GM20431 (cell line): ENCODE measurements around the gene PWWP2B.
"Not testable (repeated sequence)": the region's sequence is repeated elsewhere in the genome, so short reads cannot be mapped to it uniquely, and the experiment has no call there.

ENCODE experiments used
- in situ Hi-C: fragments of 300-500 bp; cut with MseI, MboI; formaldehyde crosslinking; loops from one replicate; pipeline ENCODE4 v1.15.0; 2020; ENCODE audit warnings: low sequenced_read_pairs; ENCODE audit not compliant: unreplicated experiment

PWWP2B gene

DNA sequence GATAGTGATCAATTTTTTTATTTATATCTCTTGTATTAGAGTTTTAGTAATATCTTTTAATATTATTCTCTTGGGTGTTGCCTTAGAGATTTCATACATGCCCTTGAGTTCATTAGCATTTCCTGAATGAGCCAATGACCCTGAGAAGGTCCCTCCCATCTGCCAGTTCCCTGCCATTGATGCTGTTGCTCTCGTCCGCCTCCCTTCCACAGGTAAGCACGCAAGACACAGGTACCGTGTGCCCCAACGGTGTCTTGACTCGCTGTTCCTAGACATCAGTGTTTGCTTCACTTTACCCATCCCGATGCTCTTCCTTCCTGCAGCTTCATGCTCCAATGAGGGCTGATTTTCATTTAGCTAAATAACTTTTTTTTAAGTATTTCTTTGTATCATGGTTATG, 19.7 kb upstream of the PWWP2B start:
- in situ Hi-C loops: no loop called here

DNA sequence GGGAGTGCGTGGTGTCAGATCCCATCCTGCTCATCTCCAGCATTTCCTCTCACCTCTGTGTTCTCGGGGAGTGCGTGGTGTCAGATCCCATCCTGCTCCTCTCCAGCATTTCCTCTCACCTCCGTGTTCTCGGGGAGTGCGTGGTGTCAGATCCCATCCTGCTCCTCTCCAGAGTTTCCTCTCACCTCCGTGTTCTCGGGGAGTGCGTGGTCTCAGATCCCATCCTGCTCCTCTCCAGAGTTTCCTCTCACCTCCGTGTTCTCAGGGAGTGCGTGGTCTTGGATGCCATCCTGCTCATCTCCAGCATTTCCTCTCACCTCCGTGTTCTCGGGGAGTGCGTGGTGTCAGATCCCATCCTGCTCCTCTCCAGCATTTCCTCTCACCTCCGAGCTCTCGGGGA, 18.0 kb upstream of the PWWP2B start:
- in situ Hi-C loops: not testable (repeated sequence)

DNA sequence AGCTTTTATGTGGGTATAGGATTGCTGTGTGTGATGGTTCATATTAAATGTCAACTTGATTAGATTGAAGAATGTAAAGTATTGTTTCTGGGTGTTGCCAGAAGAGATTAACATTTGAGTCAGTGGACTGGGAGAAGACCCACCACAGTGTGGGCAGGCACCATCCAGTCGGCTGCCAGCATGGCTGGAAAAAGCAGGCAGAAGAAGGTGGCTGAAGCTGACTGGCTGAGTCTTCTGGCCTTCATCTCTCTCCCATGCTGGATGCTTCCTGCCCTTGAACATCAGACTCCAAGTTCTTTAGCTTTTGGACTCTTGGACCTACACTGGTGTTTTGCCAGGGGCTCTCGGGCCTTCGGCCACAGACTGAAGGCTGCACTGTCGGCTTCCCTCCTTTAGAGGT, 16.0 kb upstream of the PWWP2B start:
- in situ Hi-C loops: not testable (repeated sequence)

DNA sequence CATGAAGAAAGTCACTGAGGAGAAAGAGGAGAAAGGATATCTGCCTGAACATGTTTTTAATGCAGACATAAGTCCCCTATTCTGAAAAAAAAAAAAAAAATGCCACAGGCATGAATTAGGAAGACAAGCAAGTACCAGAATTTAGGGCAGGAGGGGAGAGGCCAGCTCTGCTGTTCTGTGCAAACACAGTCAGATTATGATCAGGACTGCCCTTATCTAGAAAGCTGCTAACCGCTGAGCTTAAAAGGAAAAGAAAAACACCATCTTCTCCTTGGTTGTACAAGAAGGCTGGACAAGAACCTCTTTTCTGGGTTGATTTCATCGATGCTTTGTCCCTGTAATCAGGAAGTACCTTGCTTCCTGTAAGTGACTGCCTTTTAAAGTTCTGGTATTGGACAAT, 15.3 kb upstream of the PWWP2B start:
- in situ Hi-C loops: no loop called here

DNA sequence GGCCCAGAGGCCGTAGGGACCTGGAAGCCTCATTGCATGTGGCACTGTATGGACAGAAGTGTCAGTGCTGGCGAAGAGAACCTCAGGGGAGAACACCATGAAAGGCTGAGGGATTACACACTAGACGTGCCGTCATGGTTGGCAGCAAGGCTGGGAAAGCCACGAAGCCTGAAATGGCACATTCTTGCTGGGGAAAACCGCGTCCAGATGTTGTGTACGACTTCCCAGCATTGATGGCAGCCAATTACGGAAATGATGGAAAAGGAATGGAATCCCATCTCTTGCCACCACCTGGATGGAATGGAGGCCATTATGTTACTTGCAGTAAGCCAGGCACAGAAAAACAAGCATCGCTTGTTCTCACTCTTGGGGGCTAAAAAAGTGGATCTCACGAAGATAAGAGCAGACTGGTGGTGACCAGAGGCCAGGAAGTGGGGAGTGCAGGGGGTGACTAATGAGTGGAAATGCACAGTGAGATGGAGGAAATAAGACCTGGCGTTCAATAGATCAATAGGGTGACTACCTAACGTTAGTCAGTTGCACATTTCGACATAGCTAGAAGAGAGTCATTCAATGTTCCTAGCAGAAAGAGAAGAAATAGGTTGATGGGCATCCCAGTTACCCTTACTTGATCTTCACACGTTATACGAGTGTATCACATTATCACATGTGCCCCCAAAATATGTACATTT, 14.6 kb upstream of the PWWP2B start:
- in situ Hi-C loops: no loop called here

DNA sequence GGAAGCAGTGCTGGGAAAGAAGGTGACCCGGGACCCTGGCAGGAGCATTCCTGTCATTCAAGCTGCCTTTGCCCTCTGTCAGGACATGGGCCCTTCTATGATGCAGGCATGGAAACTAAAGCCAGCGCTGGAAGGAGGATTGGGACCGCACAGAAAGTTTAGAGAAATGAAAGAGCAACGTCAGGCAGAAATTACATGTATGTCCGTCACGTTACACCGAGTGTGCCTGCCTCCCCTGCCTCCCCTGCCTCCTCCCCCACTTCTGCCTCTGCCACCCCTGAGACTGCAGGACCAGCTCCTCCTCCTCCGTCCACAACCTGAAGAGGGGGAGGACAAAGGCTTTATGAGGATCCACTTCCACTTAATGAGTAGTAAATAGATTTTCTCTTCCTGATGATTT, 13.9 kb upstream of the PWWP2B start:
- in situ Hi-C loops: no loop called here

DNA sequence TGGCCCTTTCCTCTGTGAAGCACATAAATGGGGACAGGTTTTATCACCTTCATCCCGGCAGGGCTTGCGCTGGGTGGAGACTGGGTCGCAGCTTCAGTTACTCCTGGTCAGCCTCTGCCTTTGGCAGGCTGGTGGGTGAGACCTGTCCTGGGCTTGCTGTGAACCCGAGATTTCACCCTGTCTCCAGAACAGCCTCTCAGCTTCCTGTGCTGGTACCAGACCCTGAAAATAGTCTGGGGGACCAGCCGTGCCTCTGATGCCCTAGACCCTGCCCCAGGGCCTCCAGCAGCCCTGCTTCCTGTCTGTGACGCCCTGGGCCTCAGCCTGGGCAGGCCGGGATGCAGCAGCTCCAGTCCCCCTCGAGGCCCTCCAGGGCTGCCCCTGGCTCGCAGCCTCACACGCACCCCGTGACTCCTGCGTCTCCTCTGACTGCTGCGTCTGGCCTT, 13.2 kb upstream of the PWWP2B start:
- in situ Hi-C loops: no loop called here

DNA sequence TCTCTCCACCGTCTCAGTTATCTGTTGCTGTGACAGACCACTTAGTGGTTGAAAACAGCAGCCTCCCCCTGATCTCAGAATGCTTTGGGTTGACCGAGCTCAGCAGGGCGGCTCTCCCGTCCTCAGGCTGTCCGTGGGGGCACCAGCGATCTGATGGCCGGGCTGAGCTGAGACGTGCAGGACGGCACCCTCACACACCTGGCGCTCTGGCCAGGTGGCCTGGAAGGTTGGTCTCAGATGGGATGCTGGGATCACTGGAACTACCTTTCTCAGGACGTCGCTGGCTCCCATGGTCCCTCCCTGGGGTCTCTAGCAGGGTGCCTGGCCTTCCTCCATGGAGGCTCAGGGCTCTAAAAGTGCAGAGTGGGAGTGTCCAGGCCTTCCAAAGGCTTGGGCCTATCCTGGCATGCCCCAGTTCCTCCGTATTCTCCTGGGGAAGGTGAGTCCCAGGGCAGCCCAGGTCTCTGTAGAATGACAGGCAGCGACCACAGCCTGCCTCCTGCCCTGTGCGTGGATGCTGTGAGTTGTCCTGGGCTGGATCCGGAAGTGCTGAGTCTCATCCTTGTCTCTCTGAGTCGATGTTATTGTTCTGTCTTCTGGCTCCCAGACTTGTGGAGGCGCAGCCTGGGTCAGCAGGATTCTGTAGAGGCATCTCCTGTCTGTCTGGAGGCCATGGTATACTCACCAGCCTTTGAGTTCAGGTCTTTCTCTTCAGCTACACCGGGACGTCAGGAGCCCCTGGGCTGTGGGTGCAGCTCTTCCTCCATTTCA, 12.2 kb upstream of the PWWP2B start:
- in situ Hi-C loops: no loop called here

DNA sequence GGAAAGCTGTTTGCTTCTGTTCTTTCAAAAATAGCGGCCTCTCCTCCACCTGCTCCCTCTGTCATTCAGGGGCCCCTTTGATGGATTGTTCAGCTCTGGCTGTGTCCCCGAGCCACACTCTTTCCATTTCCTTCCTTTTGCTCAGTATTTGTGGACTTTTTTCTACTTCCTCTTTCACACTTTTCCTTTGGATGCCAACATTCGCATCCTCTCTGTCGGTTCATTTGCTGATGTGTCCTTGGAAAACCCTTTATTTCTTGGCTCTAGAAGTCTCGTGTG, 11.7 kb upstream of the PWWP2B start:
- in situ Hi-C loops: no loop called here

DNA sequence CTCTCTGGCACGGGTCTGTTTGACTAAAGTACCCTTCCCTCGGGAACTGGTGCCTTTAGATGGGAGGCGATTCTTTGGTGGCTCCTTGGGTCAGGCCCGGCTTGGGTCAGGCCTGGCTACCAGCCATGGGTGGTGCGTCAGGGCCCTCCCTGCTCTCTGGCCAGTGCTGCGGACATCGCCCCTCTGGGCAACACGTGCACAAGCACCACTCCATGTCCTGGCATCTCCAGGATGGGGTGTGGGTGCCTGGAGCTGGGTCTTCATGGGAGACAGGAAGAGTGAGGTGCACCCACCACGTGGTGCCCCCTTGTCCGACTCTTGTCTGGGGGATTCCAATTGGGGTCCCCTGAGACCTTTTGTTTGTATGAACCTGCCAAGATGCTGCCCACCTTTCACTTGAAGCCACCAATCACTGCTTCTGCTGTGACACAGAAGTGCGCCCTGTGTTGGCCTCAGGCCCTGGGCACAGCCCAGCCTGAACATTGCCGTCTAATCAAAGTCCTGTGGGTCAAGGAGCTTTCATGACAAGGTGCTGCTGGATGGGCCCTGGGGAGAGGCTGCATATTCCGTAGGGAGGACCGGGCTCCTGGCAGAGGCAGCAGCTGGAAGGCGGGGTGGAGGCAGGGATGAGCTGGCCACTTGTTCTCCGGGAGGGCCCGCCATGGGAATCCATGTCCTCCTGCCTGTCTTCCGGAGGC, 11.1 kb upstream of the PWWP2B start:
- in situ Hi-C loops: no loop called here

DNA sequence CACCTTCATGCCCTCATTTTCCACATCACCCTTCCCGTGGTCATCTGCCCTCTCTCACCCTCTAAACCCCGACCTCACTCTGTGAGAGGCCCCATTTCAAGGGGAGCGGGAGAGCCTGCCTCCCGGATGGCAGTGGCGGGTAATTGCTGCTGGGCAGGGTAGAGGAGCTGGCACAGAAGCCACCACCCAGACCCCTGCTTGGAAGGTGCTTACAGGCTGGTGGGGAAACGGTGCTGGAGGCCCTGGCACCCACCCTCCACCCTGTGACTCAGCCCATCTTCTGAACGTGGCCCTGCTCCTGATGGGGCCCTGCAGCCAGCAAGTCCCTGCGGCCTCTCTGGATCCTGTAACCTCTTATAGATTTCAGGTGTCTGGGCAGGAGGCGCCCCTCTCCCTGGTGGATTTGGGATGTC, 10.6 kb upstream of the PWWP2B start:
- in situ Hi-C loops: no loop called here

DNA sequence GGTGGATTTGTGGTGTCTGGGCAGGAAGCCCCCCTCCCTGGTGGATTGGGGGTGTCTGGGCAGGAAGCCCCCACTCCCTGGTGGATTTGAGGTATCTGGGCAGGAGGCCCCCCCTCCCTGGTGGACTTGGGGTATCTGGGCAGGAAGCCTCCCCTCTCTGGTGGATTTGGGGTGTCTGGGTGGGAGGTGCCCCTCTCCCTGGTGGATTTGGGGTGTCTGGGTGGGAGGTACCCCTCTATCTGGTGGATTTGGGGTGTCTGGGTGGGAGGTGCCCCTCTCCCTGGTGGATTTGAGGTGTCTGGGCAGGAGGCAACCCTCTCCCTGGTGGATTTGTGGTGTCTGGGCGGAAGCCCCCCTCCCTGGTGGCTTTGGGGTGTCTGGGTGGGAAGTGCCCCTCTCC, 10.1 kb upstream of the PWWP2B start:
- in situ Hi-C loops: not testable (repeated sequence)

DNA sequence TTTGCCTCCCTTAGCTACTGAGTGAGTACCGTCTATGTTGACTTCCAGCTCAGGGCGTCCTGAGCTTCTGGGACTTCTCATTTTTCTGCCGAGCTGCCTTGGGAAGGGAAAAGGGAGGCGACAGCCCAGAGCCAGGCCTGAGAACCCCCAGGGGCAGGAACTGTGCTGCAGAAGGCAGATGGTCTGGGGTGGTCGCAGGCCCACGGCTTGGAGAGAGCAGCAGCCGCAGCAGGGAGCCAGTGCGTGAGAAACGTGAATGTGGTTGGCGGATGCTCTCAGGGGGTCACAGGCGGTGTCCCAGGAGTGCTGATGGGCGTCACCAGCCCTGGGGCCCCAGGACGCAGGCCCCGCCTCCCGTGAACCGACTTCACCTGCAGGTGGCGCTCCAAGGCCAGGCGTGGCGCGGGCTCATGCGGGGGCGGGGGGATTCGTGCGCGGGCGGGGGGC, 9.2 kb upstream of the PWWP2B start:
- in situ Hi-C loops: no loop called here

DNA sequence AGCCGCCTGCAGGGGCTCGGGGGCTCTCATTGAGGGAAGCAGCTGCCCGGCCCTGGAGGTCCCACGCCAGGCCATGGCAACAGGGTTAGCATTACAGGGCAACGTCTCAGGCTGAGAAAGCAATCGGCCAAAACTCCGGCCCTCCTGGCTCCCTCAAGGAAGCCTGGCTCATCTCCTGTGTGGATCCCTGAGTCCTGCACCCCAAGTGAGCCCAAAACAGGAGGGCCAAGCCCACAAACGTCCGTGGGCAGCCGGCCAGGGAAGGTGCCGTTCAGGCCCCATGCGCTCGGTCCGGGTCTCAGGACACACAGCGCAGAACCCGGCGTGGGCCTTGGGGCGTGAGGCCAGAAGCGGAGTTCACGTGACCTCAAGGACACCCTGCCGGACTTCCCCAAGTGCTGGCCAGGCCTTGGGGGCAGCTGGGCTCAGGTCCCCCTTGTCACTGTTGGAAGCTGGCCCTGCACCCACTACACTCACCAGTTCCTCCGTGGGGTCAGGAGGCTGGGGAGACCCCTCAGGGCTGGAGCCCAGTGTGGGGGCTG, 8.0 kb upstream of the PWWP2B start:
- in situ Hi-C loops: no loop called here

DNA sequence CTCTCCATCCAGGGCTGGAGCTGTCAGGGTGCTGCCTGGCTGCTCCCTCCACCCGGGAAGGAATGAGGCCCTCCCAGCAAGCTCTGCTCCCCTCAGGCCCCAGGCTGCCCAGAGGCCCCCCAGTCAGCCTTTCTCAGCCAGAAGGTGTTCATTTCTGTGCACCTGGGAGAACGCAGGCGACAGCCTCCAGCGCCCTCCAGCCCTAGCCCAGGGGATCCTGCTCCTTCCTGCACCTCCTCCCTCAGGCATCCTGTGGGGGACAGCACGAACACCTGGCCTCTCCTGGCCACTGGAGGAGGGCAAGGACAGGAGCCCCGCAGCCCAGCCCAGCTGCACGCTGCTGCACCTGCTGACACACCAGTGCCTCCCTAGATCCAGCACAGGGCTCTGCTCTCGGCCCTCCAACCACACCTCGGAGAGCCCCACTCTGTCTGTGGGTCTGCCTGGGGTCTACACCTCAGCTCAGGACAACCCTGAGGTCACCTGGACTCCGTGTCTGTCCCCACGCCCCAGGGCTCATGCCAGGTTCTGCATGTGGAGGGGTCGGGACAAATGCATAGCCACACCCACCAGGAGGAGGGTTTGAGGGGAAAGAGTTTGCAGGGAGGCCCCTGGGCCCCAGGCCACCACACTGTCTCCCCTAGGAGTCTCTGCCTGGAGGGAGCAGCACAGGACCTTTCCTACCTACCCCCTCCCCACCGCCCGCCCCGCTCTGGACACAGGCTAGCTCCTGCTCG, 7.4 kb upstream of the PWWP2B start:
- in situ Hi-C loops: loop anchor here (10.0 kb wide), 1 partner anchor 65 kb away; no protein-coding TSS in a partner anchor

DNA sequence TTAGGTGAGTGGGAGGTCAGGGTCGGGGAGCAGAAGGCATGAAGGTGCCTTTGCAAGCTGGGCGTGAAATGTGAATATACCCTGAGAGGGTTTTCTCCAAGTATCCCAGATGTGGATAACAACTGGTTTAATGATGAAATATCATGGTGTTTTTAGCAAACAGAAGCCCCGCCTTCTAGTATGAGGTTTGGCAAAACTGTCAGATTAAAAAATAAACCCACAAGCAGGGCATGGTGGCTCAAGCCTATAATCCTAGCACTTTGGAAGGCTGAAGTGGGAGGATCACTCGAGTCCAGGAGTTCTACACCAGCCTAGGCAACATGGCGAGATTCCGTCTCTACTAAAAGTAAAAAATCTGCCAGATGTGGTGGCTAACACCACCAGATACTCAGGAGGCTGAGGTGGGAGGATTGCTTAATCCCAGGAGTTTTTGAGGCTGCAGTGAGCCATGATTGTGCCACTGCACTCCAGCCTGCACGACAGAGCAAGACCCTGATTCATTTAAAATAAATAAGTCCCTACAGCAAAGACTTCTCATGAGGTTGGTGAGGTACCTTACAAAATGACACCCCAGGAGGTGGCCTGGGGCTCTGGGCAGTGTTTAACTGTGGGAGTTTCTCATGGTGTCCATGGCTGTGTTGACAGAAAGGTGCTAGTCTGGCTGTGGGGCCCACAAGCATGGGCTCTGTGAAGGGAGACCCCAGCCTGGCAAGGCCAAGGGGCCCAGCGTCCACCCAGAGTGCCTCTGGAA, 6.7 kb upstream of the PWWP2B start:
- in situ Hi-C loops: loop anchor here (10.0 kb wide), 1 partner anchor 64 kb away; no protein-coding TSS in a partner anchor

DNA sequence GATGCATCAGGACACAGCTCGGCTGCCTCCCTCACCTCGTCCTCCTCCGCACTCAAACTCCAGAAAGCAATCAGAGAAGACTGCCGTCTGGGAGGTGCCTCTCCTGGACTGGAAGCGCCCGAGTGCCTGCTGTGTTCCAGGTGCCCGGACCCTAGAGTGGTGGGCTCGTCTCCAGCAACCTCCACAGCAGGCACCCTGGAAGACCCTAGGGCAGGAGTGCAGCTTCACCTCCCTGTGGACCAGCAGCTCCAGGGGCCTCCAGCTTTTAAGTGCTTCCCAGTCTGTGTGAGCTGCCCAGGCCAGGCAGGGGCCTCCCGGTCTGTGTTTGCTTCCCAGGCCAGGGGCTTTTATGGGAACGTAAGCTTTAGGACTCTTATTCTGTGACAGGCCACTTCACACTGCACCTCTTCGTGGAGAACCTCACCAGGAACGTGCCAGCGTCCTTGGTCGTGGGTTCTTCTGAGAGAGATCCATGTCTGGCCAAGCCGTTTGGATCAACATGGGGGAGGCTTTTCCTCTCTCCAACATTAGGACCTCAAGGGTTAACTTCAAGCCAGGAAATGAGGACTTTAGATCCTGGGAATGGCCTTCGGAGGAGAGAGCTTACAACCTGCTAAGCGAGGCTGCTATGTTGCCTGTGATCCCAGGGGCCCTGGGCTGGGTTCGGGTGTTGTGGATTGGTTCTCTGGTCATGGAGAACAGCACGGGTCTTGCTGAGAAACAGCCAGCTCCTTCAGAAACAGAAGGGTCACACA, 5.9 kb upstream of the PWWP2B start:
- in situ Hi-C loops: loop anchor here (10.0 kb wide), 1 partner anchor 64 kb away; no protein-coding TSS in a partner anchor

DNA sequence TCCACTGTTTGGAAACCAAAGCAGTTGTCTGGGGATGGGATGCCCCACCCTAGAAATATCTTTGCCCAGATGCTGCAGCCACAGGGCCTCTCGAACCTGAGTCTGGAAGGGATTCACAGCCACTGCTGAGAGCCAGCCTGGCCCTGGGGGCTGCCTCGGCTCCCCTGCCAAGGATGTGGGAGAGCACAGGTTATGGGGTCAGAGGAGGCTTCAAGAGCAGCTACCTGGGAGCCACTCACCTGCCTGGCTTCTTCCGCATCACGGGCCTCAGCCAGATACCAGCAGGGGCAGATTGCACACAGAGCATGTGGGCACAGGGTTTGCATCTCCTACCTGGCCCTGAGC, 5.4 kb upstream of the PWWP2B start:
- in situ Hi-C loops: loop anchor here (10.0 kb wide), 1 partner anchor 63 kb away; no protein-coding TSS in a partner anchor
